Measurements from ENCODE around the gene OVOL2.

- TF ChIP-seq SUZ12 (IDR thresholded peaks at IDR 0.05; ENCODE audit: extremely low read depth, insufficient read depth, insufficient read length), result no peak
- no peak for TF ChIP-seq YY1 (IDR thresholded peaks at IDR 0.05; ENCODE audit: insufficient read depth, insufficient read length)
- TF ChIP-seq ZNF274 (IDR thresholded peaks at IDR 0.05; ENCODE audit: low read depth, low read length), result no peak
These were observed 64.2 kb downstream of the OVOL2 start for GRCh38 chr20:17993546-17993945.

Data from NT2/D1 (cell line).